ENCODE data around the gene ADCY5.

The ADCY5 gene

DNA sequence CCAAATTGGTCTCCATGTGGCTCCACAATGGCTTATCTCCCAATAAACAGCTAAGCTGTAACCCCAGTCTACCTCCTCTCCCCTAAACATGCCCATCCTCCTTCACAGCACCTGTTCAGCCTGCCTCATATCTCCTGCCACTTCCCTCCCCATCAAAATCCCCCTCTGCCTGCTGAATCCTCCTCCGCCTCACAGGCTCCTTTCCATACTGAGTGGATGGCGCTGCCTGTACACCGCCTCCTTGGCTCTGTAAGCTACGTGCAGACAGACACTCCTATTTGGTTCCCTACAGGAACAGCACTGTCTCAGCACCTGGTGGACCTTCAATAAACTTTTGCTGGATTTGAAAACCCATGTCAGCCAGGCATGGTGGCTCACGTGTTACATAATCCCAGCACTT is 53.7 kb downstream of the ADCY5 start:
- no peak overlapping the region for H3K4me3 ChIP-seq (ENCODE audit: low read length)
- H3K27me3 ChIP-seq (ENCODE audit: control insufficient read depth, insufficient read depth, low read length), result no peaks in the 10 kb centered on the region
- H3K9ac ChIP-seq (ENCODE audit: low read length), result no peak overlapping the region
- peak overlapping the region; percentile 54 for H3K27ac ChIP-seq (ENCODE audit: low read depth, low read length)
- peaks cover 63% of the 10 kb centered on the region for H3K4me1 ChIP-seq (ENCODE audit: control insufficient read depth, insufficient read depth, low read length)
- H3K36me3 ChIP-seq (ENCODE audit: control insufficient read depth, insufficient read depth, low read length), result no peaks in the 10 kb centered on the region

GRCh38 chr3:123394391-123395020 is 54.4 kb downstream of the ADCY5 start:
- H3K4me1 ChIP-seq (ENCODE audit: control insufficient read depth, insufficient read depth, low read length), result peaks cover 56% of the 10 kb centered on the region
- H3K36me3 ChIP-seq (ENCODE audit: control insufficient read depth, insufficient read depth, low read length), result no peaks in the 10 kb centered on the region
- peak overlapping the region; percentile 54 for H3K27ac ChIP-seq (ENCODE audit: low read depth, low read length)
- H3K4me3 ChIP-seq (ENCODE audit: low read length), result no peak overlapping the region
- no peak overlapping the region for H3K9ac ChIP-seq (ENCODE audit: low read length)
- no peaks in the 10 kb centered on the region for H3K27me3 ChIP-seq (ENCODE audit: control insufficient read depth, insufficient read depth, low read length)

- Histone ChIP-seq H3K27me3 (ENCODE audit: control insufficient read depth, insufficient read depth, low read length) (no peaks in the 10 kb centered on the region), H3K4me3 (ENCODE audit: low read length) (no peak overlapping the region), H3K36me3 (ENCODE audit: control insufficient read depth, insufficient read depth, low read length) (no peaks in the 10 kb centered on the region), H3K4me1 (ENCODE audit: control insufficient read depth, insufficient read depth, low read length) (peaks cover 56% of the 10 kb centered on the region), H3K9ac (ENCODE audit: low read length) (no peak overlapping the region), H3K27ac (ENCODE audit: low read depth, low read length) (peak overlapping the region; percentile 97)
Observed at GRCh38 chr3:123392871-123393620, 55.8 kb downstream of the ADCY5 start.

GRCh38 chr3:123392368-123392767 is 56.5 kb downstream of the ADCY5 start:
- Histone ChIP-seq H3K27ac (ENCODE audit: low read depth, low read length) (peak overlapping the region; percentile 97), H3K4me3 (ENCODE audit: low read length) (no peak overlapping the region), H3K9ac (ENCODE audit: low read length) (no peak overlapping the region), H3K27me3 (ENCODE audit: control insufficient read depth, insufficient read depth, low read length) (no peaks in the 10 kb centered on the region), H3K36me3 (ENCODE audit: control insufficient read depth, insufficient read depth, low read length) (no peaks in the 10 kb centered on the region), H3K4me1 (ENCODE audit: control insufficient read depth, insufficient read depth, low read length) (peaks cover 56% of the 10 kb centered on the region)

- H3K36me3 ChIP-seq (ENCODE audit: control insufficient read depth, insufficient read depth, low read length), result no peaks in the 10 kb centered on the region
- no peaks in the 10 kb centered on the region for H3K27me3 ChIP-seq (ENCODE audit: control insufficient read depth, insufficient read depth, low read length)
- H3K9ac ChIP-seq (ENCODE audit: low read length), result no peak overlapping the region
- H3K27ac ChIP-seq (ENCODE audit: low read depth, low read length), result peak overlapping the region; percentile 97
- H3K4me3 ChIP-seq (ENCODE audit: low read length), result no peak overlapping the region
- peaks cover 61% of the 10 kb centered on the region for H3K4me1 ChIP-seq (ENCODE audit: control insufficient read depth, insufficient read depth, low read length)
Observed at GRCh38 chr3:123390865-123391600, 57.9 kb downstream of the ADCY5 start.

DNA sequence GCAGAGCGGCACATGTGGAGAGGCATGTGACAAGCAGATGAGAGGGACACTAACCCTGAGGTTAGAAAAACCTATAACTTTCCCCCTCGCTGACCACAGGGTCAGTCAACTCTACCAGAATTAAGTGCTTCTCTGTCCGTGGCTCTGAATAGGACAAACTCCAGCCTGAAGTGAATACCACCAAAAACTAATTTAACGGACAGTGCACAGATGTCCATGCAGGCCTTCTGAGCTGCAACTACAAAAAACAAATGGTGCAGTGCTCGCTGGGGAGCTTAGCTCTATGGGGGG is 59.3 kb downstream of the ADCY5 start:
- H3K4me1 ChIP-seq (ENCODE audit: control insufficient read depth, insufficient read depth, low read length), result peaks cover 74% of the 10 kb centered on the region

GRCh38 chr3:123388811-123389627 is 59.9 kb downstream of the ADCY5 start:
- Histone ChIP-seq H3K27ac (ENCODE audit: low read depth, low read length) (peak overlapping the region; percentile 97), H3K4me3 (ENCODE audit: low read length) (no peak overlapping the region), H3K9ac (ENCODE audit: low read length) (no peak overlapping the region), H3K4me1 (ENCODE audit: control insufficient read depth, insufficient read depth, low read length) (peaks cover 74% of the 10 kb centered on the region), H3K27me3 (ENCODE audit: control insufficient read depth, insufficient read depth, low read length) (no peaks in the 10 kb centered on the region), H3K36me3 (ENCODE audit: control insufficient read depth, insufficient read depth, low read length) (no peaks in the 10 kb centered on the region)

More for the DNA sequence above, 59.3 kb downstream of the ADCY5 start:
- H3K4me3 ChIP-seq (ENCODE audit: low read length), result no peak overlapping the region
- H3K27ac ChIP-seq (ENCODE audit: low read depth, low read length), result peak overlapping the region; percentile 97
- H3K9ac ChIP-seq (ENCODE audit: low read length), result no peak overlapping the region
- no peaks in the 10 kb centered on the region for H3K36me3 ChIP-seq (ENCODE audit: control insufficient read depth, insufficient read depth, low read length)
- H3K27me3 ChIP-seq (ENCODE audit: control insufficient read depth, insufficient read depth, low read length), result no peaks in the 10 kb centered on the region

- peaks cover 83% of the 10 kb centered on the region for H3K4me1 ChIP-seq (ENCODE audit: control insufficient read depth, insufficient read depth, low read length)
- peak overlapping the region; percentile 97 for H3K27ac ChIP-seq (ENCODE audit: low read depth, low read length)
- no peak overlapping the region for H3K9ac ChIP-seq (ENCODE audit: low read length)
- H3K36me3 ChIP-seq (ENCODE audit: control insufficient read depth, insufficient read depth, low read length), result no peaks in the 10 kb centered on the region
- H3K27me3 ChIP-seq (ENCODE audit: control insufficient read depth, insufficient read depth, low read length), result no peaks in the 10 kb centered on the region
- no peak overlapping the region for H3K4me3 ChIP-seq (ENCODE audit: low read length)
Observed at GRCh38 chr3:123388042-123388441, 60.8 kb downstream of the ADCY5 start.

- Histone ChIP-seq H3K4me1 (ENCODE audit: control insufficient read depth, insufficient read depth, low read length) (peaks cover 82% of the 10 kb centered on the region), H3K27ac (ENCODE audit: low read depth, low read length) (peak overlapping the region; percentile 97), H3K4me3 (ENCODE audit: low read length) (no peak overlapping the region)
Observed at GRCh38 chr3:123387532-123387931, 61.4 kb downstream of the ADCY5 start.

DNA sequence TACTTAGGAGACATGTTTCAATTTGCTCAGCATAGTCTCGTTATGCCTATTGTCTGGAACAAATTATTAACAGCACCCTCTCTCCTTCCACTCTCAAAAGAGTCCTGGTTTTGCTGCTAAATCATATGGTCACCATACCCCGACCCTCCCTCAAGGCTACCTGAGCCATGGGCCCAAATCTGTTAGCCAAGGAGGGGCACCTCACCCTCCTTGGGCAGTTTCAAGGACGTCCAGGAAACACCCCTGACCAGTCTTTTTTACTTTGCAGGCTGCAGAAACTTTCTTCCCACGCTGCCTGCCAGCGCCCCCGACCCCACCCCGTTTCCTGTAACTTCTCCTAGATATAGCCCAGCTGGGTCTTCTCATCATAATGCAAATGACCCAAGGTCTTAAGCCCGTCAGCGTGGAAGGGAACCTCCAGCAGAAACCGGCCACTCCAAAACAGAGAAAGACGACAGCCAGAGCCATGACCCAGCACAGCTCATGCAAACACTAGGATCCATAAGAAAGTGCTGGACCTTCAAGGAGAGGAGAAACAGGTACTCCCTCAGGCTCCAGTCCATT is 62.3 kb downstream of the ADCY5 start:
- Histone ChIP-seq H3K27ac (ENCODE audit: low read depth, low read length) (peak overlapping the region; percentile 97), H3K9ac (ENCODE audit: low read length) (no peak overlapping the region), H3K27me3 (ENCODE audit: control insufficient read depth, insufficient read depth, low read length) (no peaks in the 10 kb centered on the region), H3K36me3 (ENCODE audit: control insufficient read depth, insufficient read depth, low read length) (no peaks in the 10 kb centered on the region), H3K4me1 (ENCODE audit: control insufficient read depth, insufficient read depth, low read length) (peaks cover 77% of the 10 kb centered on the region), H3K4me3 (ENCODE audit: low read length) (no peak overlapping the region)

More at GRCh38 chr3:123387532-123387931, 61.4 kb downstream of the ADCY5 start:
- no peak overlapping the region for H3K9ac ChIP-seq (ENCODE audit: low read length)
- no peaks in the 10 kb centered on the region for H3K27me3 ChIP-seq (ENCODE audit: control insufficient read depth, insufficient read depth, low read length)
- no peaks in the 10 kb centered on the region for H3K36me3 ChIP-seq (ENCODE audit: control insufficient read depth, insufficient read depth, low read length)

DNA sequence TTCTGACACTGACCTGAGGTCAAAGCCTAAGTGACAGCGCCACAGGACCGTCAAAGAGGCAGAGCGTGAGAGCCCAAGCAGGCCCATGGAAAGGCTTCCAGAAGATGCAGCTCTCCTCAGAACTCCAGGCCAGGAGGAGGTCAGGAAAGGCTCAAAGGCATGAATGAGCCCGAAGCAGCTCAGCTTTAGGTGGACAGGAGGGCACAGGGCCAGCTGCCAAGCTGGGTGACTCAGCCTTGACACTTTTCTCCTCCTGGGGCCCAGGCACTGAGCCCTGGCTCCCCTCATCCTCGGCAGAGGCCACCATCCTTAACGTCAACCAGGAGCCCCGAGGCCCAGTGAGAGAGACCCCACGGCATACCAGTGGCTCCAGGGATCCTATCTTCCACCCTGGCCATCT is 62.9 kb downstream of the ADCY5 start:
- no peaks in the 10 kb centered on the region for H3K27me3 ChIP-seq (ENCODE audit: control insufficient read depth, insufficient read depth, low read length)
- no peak overlapping the region for H3K4me3 ChIP-seq (ENCODE audit: low read length)
- H3K36me3 ChIP-seq (ENCODE audit: control insufficient read depth, insufficient read depth, low read length), result no peaks in the 10 kb centered on the region
- no peak overlapping the region for H3K9ac ChIP-seq (ENCODE audit: low read length)
- peaks cover 77% of the 10 kb centered on the region for H3K4me1 ChIP-seq (ENCODE audit: control insufficient read depth, insufficient read depth, low read length)
- H3K27ac ChIP-seq (ENCODE audit: low read depth, low read length), result peak overlapping the region; percentile 97

- Histone ChIP-seq H3K4me3 (ENCODE audit: low read length) (no peak overlapping the region), H3K27ac (ENCODE audit: low read depth, low read length) (peak overlapping the region; percentile 97), H3K4me1 (ENCODE audit: control insufficient read depth, insufficient read depth, low read length) (peaks cover 74% of the 10 kb centered on the region), H3K27me3 (ENCODE audit: control insufficient read depth, insufficient read depth, low read length) (no peaks in the 10 kb centered on the region), H3K9ac (ENCODE audit: low read length) (no peak overlapping the region), H3K36me3 (ENCODE audit: control insufficient read depth, insufficient read depth, low read length) (no peaks in the 10 kb centered on the region)
Observed at GRCh38 chr3:123385499-123385898, 63.4 kb downstream of the ADCY5 start.
